ENCODE data around the gene ARHGAP6. TPM values are rescaled to one million over a fixed set of nuclear protein-coding genes. Genes with fewer than 3 reads are reported as not detected.

ARHGAP6 gene
- polyA plus RNA-seq, 2 of the 4 experiments (the other 2 are of a cell fraction): 0.04 TPM; not detected in 1

GRCh38 chrX:11100281-11101035 is 565.3 kb downstream of the ARHGAP6 start (continued):
- no peak for TF ChIP-seq MAFK (IDR thresholded peaks at IDR 0.05; ENCODE audit: partially characterized antibody)
- no peak for TF ChIP-seq RNF2 (IDR thresholded peaks at IDR 0.05; ENCODE audit: borderline replicate concordance, low read depth)
- TF ChIP-seq E2F6 (IDR thresholded peaks at IDR 0.05; ENCODE audit: borderline replicate concordance, low read depth): no peak

- no peak for DNase-seq (ENCODE audit: low read depth in 1 of 2, low spot score in 1 of 2)
- ATAC-seq: no peak
- no peak overlapping the region for H3K4me3 ChIP-seq
- no peak for FAIRE-seq
- H3K4me2 ChIP-seq: no peak overlapping the region
- TF ChIP-seq ZSCAN20 (CRISPR knock-in tag; IDR thresholded peaks at IDR 0.05): no peak
- TF ChIP-seq NR3C1 (IDR thresholded peaks at IDR 0.05): no peak
- no peak for TF ChIP-seq NPAS2 (CRISPR knock-in tag; IDR thresholded peaks at IDR 0.05; ENCODE audit: borderline replicate concordance)
- no peak for TF ChIP-seq KDM1A (IDR thresholded peaks at IDR 0.05; ENCODE audit: low read depth)
- no peak for TF ChIP-seq MAX (IDR thresholded peaks at IDR 0.05)
- no peak for TF ChIP-seq TP53 (CRISPR knock-in tag; IDR thresholded peaks at IDR 0.05)
- TF ChIP-seq ESRRA (IDR thresholded peaks at IDR 0.05; ENCODE audit: borderline replicate concordance, low read length): no peak
- no peak for TF ChIP-seq HMGXB4 (CRISPR knock-in tag; IDR thresholded peaks at IDR 0.05; ENCODE audit: borderline replicate concordance)
- no peak for TF ChIP-seq HDAC2 (IDR thresholded peaks at IDR 0.05)
- no peak for TF ChIP-seq RFX5 (IDR thresholded peaks at IDR 0.05)
- TF ChIP-seq PHF8 (IDR thresholded peaks at IDR 0.05; ENCODE audit: borderline replicate concordance, low read depth): no peak
- peaks cover 11% of the 10 kb centered on the region for H3K4me1 ChIP-seq
- H3K9me3 ChIP-seq: no peaks in the 10 kb centered on the region
- ChIA-PET POLR2A (no interaction called here), CTCF (interaction anchor here (0.6 to 2.4 kb wide), 3 partner anchors 11 to 910 kb away, joined by 3 to 10 read pairs (median 3); no protein-coding TSS in a partner anchor)
- H3K27ac ChIP-seq: peak overlapping the region in 1 of 2 experiments; percentile 83; a peak in 2 of 6 replicates
Observed at GRCh38 chrX:11099465-11099864, 566.3 kb downstream of the ARHGAP6 start.

GRCh38 chrX:11097933-11098332 is 567.8 kb downstream of the ARHGAP6 start:
- Histone ChIP-seq H3K4me3 (no peak overlapping the region), H3K4me2 (no peak overlapping the region), H3K9me3 (no peaks in the 10 kb centered on the region), H3K27ac (no peak overlapping the region), H3K4me1 (peaks cover 11% of the 10 kb centered on the region)
- ChIA-PET POLR2A (no interaction called here), CTCF (interaction anchor here (1.3 to 2.4 kb wide), 3 partner anchors 373 to 908 kb away, joined by 3 to 10 read pairs (median 6); no protein-coding TSS in a partner anchor)
- TF ChIP-seq EP300 (IDR thresholded peaks at IDR 0.05) (no peak), RAD21 (conservative IDR thresholded peaks at IDR 0.05 in 1 of 2, IDR thresholded peaks at IDR 0.05 in 1 of 2) (no peak), REST (IDR thresholded peaks at IDR 0.05) (no peak), MAFK (IDR thresholded peaks at IDR 0.05; ENCODE audit: partially characterized antibody) (no peak), JUN (IDR thresholded peaks at IDR 0.05) (no peak), CTCF (IDR thresholded peaks at IDR 0.05) (no peak), ATOH8 (CRISPR knock-in tag; IDR thresholded peaks at IDR 0.05; ENCODE audit: low read depth) (no peak), KDM1A (IDR thresholded peaks at IDR 0.05; ENCODE audit: low read depth) (no peak)
- DNase-seq (ENCODE audit: low read depth in 1 of 2, low spot score in 1 of 2) (no peak), FAIRE-seq (peak; percentile 61), ATAC-seq (no peak)

Measured in A549 (cell line).